Mesothelial cell of epicardium (in vitro differentiated cells): ENCODE results near the gene FGF19. TPM values are rescaled to one million over a fixed set of nuclear protein-coding genes. Genes with fewer than 3 reads are reported as not detected.

Source experiments
- DNase-seq, 2 experiments: peaks; one replicate each; pipeline ENCODE4 v3.0.0; 2021; ENCODE audit warnings: low spot score in 2 of 2; ENCODE audit not compliant: unreplicated experiment in 2 of 2
- H3K27ac Mint-ChIP-seq: 2 replicates; pipeline ENCODE4 v1.8.0; 2021; ENCODE audit warnings: mixed read lengths
- H3K27me3 Mint-ChIP-seq: 2 replicates; pipeline ENCODE4 v1.8.0; 2021; ENCODE audit warnings: low read depth, mixed read lengths
- H3K36me3 Mint-ChIP-seq: 2 replicates; pipeline ENCODE4 v1.8.0; 2021; ENCODE audit warnings: mixed read lengths
- H3K4me1 Mint-ChIP-seq: 2 replicates; pipeline ENCODE4 v1.8.0; 2021; ENCODE audit warnings: mixed read lengths
- H3K4me3 Mint-ChIP-seq: 2 replicates; pipeline ENCODE4 v1.8.0; 2021; ENCODE audit warnings: mild to moderate bottlenecking, moderate library complexity, mixed read lengths
- H3K9me3 Mint-ChIP-seq: 2 replicates; pipeline ENCODE4 v1.8.0; 2021; ENCODE audit warnings: mixed read lengths
- CTCF ChIP-seq: fragments of 200-600 bp; sonication (generic); IDR thresholded peaks from one replicate; pipeline ENCODE4 v1.5.0; 2021; ENCODE audit warnings: antibody characterized with exemption; ENCODE audit not compliant: unreplicated experiment
- total RNA-seq: library from RNA; stranded (reverse); gene quantifications from 3 replicates; pipeline ENCODE4 v1.2.1, GENCODE V29; 2021

The FGF19 gene
- total RNA-seq, 1 donor from 2014 or later = not detected

GRCh38 chr11:69665669-69666068, 38.2 kb downstream of the FGF19 start:
- TF ChIP-seq CTCF = no peak
- H3K9me3 Mint-ChIP-seq = no peaks in the 10 kb centered on the region
- H3K27ac Mint-ChIP-seq = no peak overlapping the region
- peaks cover 24% of the 10 kb centered on the region for H3K36me3 Mint-ChIP-seq
- H3K4me3 Mint-ChIP-seq = no peak overlapping the region
- no peaks in the 10 kb centered on the region for H3K27me3 Mint-ChIP-seq
- H3K4me1 Mint-ChIP-seq = peaks cover 5% of the 10 kb centered on the region
- DNase-seq = no peak

- DNase-seq = no peak
- H3K9me3 Mint-ChIP-seq = no peaks in the 10 kb centered on the region
- peaks cover 18% of the 10 kb centered on the region for H3K36me3 Mint-ChIP-seq
- no peaks in the 10 kb centered on the region for H3K4me1 Mint-ChIP-seq
- H3K27me3 Mint-ChIP-seq = no peaks in the 10 kb centered on the region
- no peak overlapping the region for H3K27ac Mint-ChIP-seq
- H3K4me3 Mint-ChIP-seq = no peak overlapping the region
- TF ChIP-seq CTCF = no peak
These were observed 38.9 kb downstream of the FGF19 start for GRCh38 chr11:69664901-69665300.

- H3K27ac Mint-ChIP-seq = no peak overlapping the region
- no peak overlapping the region for H3K4me3 Mint-ChIP-seq
These were observed 39.6 kb downstream of the FGF19 start for GRCh38 chr11:69664103-69664775.

GRCh38 chr11:69663326-69663725, 40.5 kb downstream of the FGF19 start:
- Mint-ChIP-seq H3K27ac (no peak overlapping the region), H3K27me3 (no peaks in the 10 kb centered on the region), H3K9me3 (no peaks in the 10 kb centered on the region), H3K36me3 (peaks cover 16% of the 10 kb centered on the region), H3K4me1 (peaks cover 12% of the 10 kb centered on the region), H3K4me3 (no peak overlapping the region)
- no peak for DNase-seq
- TF ChIP-seq CTCF = no peak

More at GRCh38 chr11:69664103-69664775, 39.6 kb downstream of the FGF19 start:
- no peak for TF ChIP-seq CTCF
- no peaks in the 10 kb centered on the region for H3K9me3 Mint-ChIP-seq
- peaks cover 16% of the 10 kb centered on the region for H3K36me3 Mint-ChIP-seq
- peaks cover 6% of the 10 kb centered on the region for H3K4me1 Mint-ChIP-seq
- no peaks in the 10 kb centered on the region for H3K27me3 Mint-ChIP-seq
- no peak for DNase-seq

- DNase-seq = no peak
- TF ChIP-seq CTCF = no peak
- Mint-ChIP-seq H3K9me3 (no peaks in the 10 kb centered on the region), H3K36me3 (peaks cover 15% of the 10 kb centered on the region), H3K27ac (no peak overlapping the region), H3K4me1 (peaks cover 18% of the 10 kb centered on the region), H3K4me3 (no peak overlapping the region), H3K27me3 (no peaks in the 10 kb centered on the region)
These were observed 41.0 kb downstream of the FGF19 start for GRCh38 chr11:69662806-69663205.
